NCI-H146 treated with DMSO at 0.1 percent for 48 hours (cell line): Measurements from ENCODE around the gene CD5L.

Experiments used
- DNase-seq: peaks from one replicate; lab custom pipeline; 2025; ENCODE audit not compliant: unreplicated experiment; lab: John Stamatoyannopoulos, UW

Gene CD5L

DNA sequence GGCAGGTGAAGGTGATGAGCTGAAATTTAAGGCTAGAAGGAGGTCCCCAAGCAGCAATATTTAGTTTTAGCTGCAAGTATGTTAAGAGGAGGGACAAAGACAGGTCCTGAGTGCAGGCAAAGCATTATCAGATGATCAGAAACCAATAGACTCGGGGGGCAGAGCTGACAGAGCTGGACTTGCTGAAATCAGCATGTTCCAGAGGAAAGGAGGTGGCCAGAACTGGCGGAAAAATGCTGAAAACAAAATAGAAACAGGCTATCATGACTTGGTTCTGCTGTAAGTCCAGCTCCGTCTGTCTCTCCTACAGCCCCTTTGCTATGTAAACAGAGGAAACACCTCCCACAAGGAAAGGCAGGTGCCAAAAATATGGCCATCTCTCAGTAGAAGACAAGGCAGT lies at the start of gene CD5L:
TSS of gene CD5L (minus strand) at position 101 of the 400 bp plus-strand sequence. CDS start 107 bp downstream, outside the sequence.
- DNase-seq = no peak

- no peak for DNase-seq
Measured at GRCh38 chr1:157882580-157882979, 41.0 kb upstream of the CD5L start.

DNA sequence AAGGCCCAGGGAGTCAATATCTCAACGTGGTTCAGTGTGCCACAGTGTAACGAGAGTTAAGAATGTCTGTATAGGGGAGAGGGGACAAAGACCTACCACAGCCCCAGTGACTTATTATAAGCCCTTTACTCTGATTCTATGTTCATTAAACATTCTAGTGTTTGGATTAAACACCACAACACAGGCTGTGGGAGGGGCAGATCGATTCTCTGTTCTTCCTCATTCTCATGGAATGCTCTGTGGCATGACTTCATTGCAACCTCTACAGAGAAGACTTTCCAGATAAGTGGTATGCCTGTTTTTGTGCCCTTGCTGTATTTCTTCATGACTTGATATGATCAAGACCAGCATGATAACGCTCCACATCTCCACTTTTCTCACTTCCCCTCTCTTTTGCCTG lies 39.0 kb upstream of the CD5L start:
- no peak for DNase-seq

- no peak for DNase-seq
Measured at GRCh38 chr1:157878059-157878458, 36.5 kb upstream of the CD5L start.

DNA sequence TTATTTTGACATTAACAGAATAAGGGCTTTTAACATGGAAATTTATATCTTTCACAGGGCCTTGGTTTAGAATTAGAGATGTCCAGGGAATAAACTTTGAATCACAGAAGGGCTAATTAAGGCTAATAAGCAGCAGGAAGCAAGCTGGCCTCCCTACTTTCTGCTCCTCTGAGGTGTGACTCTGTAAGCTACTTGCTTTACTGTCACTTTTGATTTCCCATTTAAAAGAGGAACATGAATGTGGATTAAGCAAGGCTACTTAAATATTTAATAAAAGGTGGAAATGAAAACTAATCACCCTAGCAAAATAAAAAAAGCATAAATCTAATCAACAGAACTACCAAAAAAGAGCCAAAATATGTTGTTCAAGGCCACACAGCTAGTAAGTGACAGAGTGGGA lies 28.9 kb upstream of the CD5L start:
- DNase-seq = no peak

- no peak for DNase-seq
Measured at GRCh38 chr1:157868654-157869053, 27.0 kb upstream of the CD5L start.

DNA sequence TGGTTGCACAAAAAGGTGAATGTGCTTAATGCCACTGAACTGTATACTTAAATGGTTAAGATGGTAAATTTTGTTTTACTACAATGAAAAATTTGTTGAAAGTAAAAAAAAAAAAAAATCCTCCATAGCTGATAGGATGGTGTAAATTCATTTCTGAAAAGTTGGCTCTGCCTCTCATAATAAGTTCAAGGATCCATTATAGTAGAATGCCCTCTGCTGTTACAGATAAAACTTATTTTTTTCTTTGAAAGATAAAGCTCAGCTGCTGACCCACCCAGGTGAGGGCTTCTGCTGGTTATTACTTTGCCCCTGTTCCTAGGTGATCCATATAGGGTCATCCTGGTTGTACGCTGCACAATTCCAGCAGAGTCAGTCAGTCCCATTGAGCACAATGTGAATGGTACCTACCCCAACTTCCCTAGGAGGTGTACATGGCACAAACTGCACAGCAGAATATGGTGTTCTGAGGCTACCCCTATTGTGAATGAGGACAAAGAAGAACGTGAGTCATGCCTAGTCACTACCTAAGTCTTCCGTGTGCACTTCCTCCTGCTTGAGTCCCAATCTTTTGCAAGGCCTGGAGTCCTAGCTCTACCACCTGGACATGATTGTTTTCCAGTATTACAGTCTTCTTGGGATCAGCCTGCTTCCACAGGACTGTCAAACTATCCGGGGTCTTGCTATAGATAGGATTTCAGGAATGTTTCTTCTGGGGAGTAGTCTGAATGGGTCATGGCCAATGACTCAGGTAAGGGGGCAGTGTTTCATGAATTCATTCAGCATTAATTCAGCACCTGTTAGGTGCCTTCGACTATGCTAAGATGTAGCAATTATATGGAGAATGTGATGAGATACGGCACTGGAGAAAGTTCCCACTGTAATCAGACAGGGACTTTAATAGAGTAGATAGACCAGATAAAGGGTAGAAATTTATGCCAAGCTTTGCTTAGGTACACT lies 20.8 kb upstream of the CD5L start:
- no peak for DNase-seq

- no peak for DNase-seq
Measured at GRCh38 chr1:157856538-157856937, 14.9 kb upstream of the CD5L start.

GRCh38 chr1:157852476-157852875 lies 10.9 kb upstream of the CD5L start:
- no peak for DNase-seq

DNA sequence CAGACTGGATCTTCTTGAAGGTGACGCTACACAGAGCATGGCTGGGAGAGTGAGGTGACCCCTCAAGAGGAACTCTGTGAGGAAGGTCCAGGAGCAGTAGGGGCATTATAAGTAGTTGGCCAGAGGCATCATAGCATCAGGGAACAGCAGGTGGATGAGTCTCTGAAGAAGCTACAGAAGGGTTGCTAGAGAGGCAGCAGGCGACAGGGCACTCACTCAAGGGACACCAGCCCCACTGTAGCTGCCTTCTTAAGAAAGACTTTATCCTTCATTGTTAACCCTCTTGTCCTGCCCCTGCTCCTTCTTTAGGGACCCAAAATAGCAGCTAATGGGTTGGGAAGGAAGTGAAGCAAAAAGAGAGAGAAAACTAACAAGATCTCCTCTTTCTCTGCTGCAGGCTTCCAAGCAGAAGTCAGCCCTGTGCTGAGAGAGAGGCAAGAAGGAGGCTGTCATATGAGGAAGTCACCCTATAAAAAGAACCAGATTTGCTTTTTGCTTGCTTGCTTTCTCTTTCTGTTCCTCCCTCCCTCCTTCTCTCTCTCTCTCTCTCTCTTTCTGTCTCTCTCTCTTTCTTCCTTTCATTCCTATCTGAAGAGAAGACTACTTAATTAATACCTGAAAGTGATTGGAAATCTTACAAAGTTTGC lies 7.7 kb upstream of the CD5L start:
- no peak for DNase-seq

DNA sequence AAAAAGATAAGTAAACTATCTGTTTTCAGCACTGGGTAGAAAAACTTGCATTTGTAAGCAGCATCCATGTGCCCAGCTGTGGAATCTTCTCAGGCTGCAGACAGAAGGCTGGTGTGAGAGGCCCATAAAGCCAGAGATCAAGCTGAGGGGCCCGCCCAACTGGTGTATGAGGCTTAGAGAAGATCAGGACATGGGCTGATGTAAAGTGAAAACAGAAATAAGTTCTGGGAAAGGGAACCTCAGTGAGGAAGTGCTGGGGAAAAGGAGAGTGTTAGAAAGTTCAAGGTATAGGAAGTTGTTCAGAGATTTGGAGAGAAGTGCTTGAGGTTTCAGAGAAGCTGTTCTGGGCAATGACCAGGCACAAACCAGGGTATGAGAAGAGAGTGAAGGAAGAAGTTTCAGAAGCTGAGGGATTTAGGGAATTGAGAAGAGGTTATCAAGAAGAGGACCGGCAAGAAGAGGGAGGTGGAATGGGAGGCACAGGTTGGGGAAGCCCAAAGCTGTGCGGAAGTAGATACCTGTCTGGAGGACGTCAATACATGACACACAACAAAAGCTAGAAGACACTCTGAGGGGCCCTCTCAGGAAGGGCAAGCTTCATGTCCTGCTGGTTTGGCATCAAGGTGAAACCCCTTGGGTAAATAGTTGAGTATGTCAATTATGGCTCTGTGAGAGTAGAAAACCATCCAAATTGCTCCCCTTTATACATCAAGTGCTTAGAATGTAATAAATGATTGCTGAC lies 2.7 kb upstream of the CD5L start:
- DNase-seq = no peak

DNA sequence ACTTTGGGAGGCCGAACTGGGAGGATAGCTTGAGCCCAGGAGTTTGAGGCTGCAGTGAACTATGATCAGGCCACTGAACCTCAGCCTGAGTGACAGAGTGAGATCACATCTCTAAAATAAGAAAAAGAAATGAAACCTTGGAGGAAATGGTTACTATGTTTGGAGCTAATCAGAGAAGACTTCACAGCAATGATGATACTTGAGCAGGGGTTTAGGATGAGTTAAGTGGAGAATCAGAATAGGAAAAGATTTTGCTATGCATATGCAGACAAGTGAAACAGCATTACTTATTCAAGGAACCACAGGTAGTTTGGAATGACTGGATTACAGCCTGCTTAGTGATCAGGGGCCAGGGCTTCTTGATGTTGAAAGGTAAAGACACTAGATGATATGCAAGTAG lies 1.3 kb upstream of the CD5L start:
- no peak for DNase-seq

DNA sequence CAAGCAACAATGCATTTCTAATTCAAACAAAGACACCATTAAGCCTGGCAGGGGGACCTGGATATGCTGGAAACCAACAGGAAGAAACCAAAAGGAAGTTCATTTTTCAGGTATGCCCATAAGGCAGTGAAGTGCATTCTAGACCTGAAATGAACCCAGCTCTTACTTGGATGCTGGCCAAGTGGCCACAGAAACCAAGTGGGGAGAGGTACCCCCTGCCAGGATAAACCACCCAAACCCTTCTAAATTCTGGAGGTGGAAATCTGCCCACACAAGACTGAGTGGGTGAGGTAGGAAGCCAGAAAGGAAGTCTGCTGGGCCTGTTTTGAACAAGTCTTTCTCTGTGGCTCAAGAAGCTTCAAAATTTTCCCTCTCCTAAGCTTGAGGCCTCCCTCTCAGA lies 2.6 kb downstream of the CD5L start:
- DNase-seq = no peak

DNA sequence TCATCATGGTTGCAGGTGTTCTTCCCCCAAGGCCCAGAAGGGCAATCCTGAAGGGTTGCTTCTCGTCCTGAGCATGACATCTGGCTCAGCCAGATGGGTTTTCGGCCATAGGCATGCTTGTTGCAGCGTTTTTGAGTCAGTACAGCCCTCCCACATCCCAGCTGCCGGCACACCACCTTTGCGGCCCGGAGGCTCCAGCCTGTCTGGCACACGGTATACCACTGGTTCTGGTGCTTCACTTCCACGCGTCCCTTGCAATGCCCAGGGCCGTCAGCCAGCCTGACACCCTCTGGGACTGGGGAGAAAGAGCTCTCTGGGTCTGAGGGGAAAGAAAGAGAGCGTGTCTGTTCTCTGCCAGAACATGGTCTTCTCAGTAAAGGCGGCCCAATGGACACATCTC lies 7.2 kb downstream of the CD5L start:
- DNase-seq = no peak

DNA sequence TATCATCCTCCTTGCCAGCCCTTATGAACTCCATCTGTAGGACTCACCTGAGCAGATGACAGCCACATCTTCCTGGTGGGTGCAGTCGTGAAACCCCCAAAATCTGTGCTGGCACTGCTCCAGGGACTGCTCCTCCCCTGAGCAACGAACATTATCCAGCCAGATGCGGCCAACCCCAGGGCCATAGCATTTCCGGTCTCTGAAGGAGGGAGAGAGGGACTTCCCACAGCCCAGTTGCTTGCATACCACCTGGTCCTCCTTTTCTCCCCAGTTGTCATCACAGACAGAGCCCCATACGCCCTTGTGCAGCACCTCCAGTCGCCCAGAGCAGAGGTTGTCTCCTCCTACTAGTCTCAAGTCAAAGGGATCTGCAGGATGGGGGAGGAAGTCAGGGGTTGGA lies 8.5 kb downstream of the CD5L start:
- no peak for DNase-seq

- DNase-seq = no peak
Measured at GRCh38 chr1:157831968-157832626, 9.5 kb downstream of the CD5L start.

- DNase-seq = no peak
Measured at GRCh38 chr1:157830887-157831286, 10.7 kb downstream of the CD5L start.

DNA sequence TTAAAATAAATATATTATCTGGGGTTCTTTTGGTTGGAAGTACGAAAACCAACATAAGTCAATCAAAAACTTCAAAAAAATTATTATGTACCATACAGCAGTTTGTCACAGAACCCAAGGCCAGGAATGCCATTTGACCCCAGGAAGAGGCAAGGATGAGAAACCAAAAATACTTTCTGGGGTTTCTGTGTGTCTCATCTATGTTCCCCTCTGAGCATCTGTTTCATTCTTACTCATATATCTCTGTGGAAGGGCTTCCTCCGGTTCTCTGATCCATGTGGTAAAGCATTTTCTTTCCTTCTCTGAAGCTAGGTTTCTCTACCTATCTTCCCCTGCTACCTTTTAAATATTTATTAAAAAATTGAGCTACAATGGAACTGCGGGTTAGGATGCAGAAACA lies 11.9 kb downstream of the CD5L start:
- no peak for DNase-seq

- no peak for DNase-seq
Measured at GRCh38 chr1:157829210-157829609, 12.4 kb downstream of the CD5L start.

GRCh38 chr1:157820299-157820698 lies 21.3 kb downstream of the CD5L start:
- DNase-seq = no peak

DNA sequence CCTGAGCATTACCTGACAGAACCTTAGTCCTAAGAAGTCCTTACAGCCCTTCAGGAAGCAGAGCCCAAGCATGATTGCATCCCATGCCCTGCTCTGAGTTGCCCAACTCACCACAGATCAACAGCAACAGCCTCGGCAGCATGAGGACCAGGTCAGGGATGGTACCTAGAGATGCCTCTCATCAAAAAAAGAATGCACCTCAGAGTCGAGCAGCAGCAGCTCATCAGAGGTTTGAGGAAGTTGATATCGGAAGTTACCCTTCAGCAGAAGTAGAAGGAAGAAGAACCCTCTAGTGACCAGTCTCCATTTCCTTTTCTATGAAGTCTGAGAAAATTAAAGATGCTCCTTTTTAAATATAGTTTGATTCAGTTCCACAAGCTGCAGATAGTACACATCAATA lies 21.7 kb downstream of the CD5L start, which contains the start of gene FCRL1:
TSS of gene FCRL1 (minus strand) at position 225 of the 400 bp plus-strand sequence. CDS start at position 142, 83 bp downstream.
- no peak for DNase-seq
